ENCODE results near the gene LYST. TPM values are rescaled to one million over a fixed set of nuclear protein-coding genes. Genes with fewer than 3 reads are reported as not detected.

LYST gene
- total RNA-seq, 4 donors from 2014 or later = 46.8 to 68.4 (median 47.8) TPM

GRCh38 chr1:235860829-235861228 is 5.9 kb downstream of the LYST start:
- intact Hi-C loops (cut with DNase I) = loop anchor here (5.0 kb wide), 1 partner anchor 111 kb away; no protein-coding TSS in a partner anchor
- WGBS, 2 donors = 69 to 76% methylated on average over 1 of the region's 1 CpG
- no peak for DNase-seq

DNA sequence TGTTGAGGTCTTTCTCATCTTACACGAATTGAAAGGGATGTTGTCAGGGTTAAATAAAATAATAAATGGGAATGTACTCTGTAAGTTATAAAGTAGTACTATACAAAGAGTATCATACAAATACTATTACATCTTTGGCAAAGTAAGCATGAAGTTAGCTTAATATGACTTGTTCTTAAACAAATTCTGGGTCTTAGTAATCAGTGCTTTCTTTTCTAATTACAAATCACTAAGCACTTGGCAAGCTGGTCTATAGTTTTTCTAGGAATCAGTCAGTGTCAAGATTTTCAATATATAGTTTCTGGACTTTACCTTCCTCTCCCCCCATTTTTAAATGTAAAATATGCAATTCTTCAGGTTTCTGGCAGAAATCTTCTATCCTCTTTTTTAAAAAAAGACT is 6.9 kb downstream of the LYST start:
- Histone ChIP-seq H3K4me1 (peaks cover 0 to 5% of the 10 kb centered on the region in 2 donors), H3K27ac (no peak overlapping the region), H3K27me3 (no peaks in the 10 kb centered on the region), H3K9me3 (no peaks in the 10 kb centered on the region), H3K36me3 (no peaks in the 10 kb centered on the region), H3K4me3 (replicated peaks in 1 of 3) (no peak overlapping the region)
- WGBS, 2 donors = 68 to 78% methylated on average over 1 of the region's 1 CpG
- no peak for DNase-seq
- intact Hi-C loops (cut with DNase I) = loop anchor here (5.0 kb wide), 1 partner anchor 113 kb away; no protein-coding TSS in a partner anchor
- TF ChIP-seq, protein P1, sequence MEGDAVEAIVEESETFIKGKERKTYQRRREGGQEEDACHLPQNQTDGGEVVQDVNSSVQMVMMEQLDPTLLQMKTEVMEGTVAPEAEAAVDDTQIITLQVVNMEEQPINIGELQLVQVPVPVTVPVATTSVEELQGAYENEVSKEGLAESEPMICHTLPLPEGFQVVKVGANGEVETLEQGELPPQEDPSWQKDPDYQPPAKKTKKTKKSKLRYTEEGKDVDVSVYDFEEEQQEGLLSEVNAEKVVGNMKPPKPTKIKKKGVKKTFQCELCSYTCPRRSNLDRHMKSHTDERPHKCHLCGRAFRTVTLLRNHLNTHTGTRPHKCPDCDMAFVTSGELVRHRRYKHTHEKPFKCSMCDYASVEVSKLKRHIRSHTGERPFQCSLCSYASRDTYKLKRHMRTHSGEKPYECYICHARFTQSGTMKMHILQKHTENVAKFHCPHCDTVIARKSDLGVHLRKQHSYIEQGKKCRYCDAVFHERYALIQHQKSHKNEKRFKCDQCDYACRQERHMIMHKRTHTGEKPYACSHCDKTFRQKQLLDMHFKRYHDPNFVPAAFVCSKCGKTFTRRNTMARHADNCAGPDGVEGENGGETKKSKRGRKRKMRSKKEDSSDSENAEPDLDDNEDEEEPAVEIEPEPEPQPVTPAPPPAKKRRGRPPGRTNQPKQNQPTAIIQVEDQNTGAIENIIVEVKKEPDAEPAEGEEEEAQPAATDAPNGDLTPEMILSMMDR (IDR thresholded peaks at IDR 0.05) = no peak
- TF ChIP-seq POLR2A (IDR thresholded peaks at IDR 0.05) = no peak

More at GRCh38 chr1:235860829-235861228, 5.9 kb downstream of the LYST start:
- H3K27me3 ChIP-seq = no peaks in the 10 kb centered on the region
- TF ChIP-seq POLR2A (IDR thresholded peaks at IDR 0.05) = no peak
- TF ChIP-seq, protein P1 (IDR thresholded peaks at IDR 0.05) = no peak
- H3K4me3 ChIP-seq (replicated peaks in 1 of 3) = no peak overlapping the region
- H3K9me3 ChIP-seq = no peaks in the 10 kb centered on the region
- H3K27ac ChIP-seq = no peak overlapping the region
- no peaks in the 10 kb centered on the region for H3K36me3 ChIP-seq
- peaks cover 4 to 13% of the 10 kb centered on the region in 2 donors for H3K4me1 ChIP-seq

DNA sequence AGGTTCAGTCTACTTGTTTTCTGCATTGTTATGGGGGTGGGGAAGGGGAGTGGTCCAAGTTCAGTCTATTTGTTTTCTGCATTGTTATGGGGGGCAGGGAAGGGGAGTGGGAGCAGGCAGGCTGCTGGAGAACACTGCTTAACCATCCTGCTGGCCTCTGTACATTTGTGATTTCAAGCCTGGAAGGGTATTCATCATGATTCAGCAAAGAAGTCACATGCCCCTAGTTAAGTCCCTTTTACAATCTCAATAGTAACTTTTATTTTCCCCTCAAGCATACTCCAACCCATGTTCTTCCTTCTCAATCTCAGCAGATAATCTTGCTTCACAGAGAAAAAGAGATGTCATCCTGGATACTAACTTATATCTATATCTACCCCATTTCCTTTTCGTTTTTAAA is 7.9 kb downstream of the LYST start:
- Histone ChIP-seq H3K4me3 (replicated peaks in 1 of 3) (no peak overlapping the region), H3K27me3 (no peaks in the 10 kb centered on the region), H3K36me3 (no peaks in the 10 kb centered on the region), H3K4me1 (peaks cover 0 to 1% of the 10 kb centered on the region in 2 donors), H3K27ac (no peak overlapping the region), H3K9me3 (no peaks in the 10 kb centered on the region)
- TF ChIP-seq, protein P1 (IDR thresholded peaks at IDR 0.05) = no peak
- no peak for TF ChIP-seq POLR2A (IDR thresholded peaks at IDR 0.05)
- DNase-seq = no peak
- WGBS, 2 donors = 84 to 86% methylated on average over 1 of the region's 1 CpG
- intact Hi-C loops (cut with DNase I) = no loop called here

DNA sequence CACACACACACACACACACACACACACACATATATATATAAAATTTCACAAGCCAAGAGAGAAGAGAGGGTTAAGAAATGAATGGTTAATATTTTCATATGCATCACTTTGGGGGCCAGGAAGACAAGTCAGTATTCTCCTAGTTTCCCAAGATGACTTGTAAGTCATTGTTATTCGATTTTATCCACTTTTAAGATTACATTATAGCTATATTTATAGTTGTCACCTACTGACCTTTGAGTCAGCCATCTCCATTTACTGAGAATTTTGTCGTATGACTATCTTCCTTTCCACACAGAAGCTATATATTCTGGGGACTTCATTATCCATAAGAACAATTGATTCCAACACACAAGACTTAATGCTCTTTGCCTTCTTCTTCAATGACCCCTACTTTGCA is 8.9 kb downstream of the LYST start:
- intact Hi-C loops (cut with DNase I) = no loop called here
- 80 to 90% methylated on average over 2 of the region's 2 CpGs for WGBS, 2 donors
- Histone ChIP-seq H3K36me3 (no peaks in the 10 kb centered on the region), H3K4me3 (replicated peaks in 1 of 3) (no peak overlapping the region), H3K9me3 (no peaks in the 10 kb centered on the region), H3K4me1 (peaks cover 0 to 10% of the 10 kb centered on the region in 2 donors), H3K27me3 (no peaks in the 10 kb centered on the region), H3K27ac (no peak overlapping the region)
- DNase-seq = no peak
- no peak for TF ChIP-seq POLR2A (IDR thresholded peaks at IDR 0.05)
- TF ChIP-seq, protein P1 (IDR thresholded peaks at IDR 0.05) = no peak

- TF ChIP-seq, protein P1 (IDR thresholded peaks at IDR 0.05) = no peak
- TF ChIP-seq POLR2A (IDR thresholded peaks at IDR 0.05) = no peak
- H3K4me1 ChIP-seq = peaks cover 0 to 10% of the 10 kb centered on the region in 2 donors
- H3K27me3 ChIP-seq = no peaks in the 10 kb centered on the region
- DNase-seq = no peak
- H3K9me3 ChIP-seq = no peaks in the 10 kb centered on the region
- intact Hi-C loops (cut with DNase I) = no loop called here
- no peaks in the 10 kb centered on the region for H3K36me3 ChIP-seq
- no peak overlapping the region for H3K27ac ChIP-seq
- WGBS, 2 donors = 72 to 91% methylated on average over 1 of the region's 1 CpG
- no peak overlapping the region for H3K4me3 ChIP-seq (replicated peaks in 1 of 3)
Measured at GRCh38 chr1:235855811-235856429, 10.8 kb downstream of the LYST start.
